Fibroblast of the aortic adventitia (primary cell): ENCODE data around the gene ABHD8. TPM values are rescaled to one million over a fixed set of nuclear protein-coding genes. Genes with fewer than 3 reads are reported as not detected.

ENCODE experiments used
- DNase-seq: peaks from one replicate; pipeline ENCODE4 v3.0.0-alpha.2; 2010; ENCODE audit warnings: low read depth
- H3K4me3 ChIP-seq: 2 replicates; pipeline ENCODE4 v1.5.1; 2011; ENCODE audit warnings: low read depth, mild to moderate bottlenecking, control low read depth, low read length, moderate library complexity
- CTCF ChIP-seq: IDR thresholded peaks from 2 replicates; pipeline ENCODE4 v1.5.1; 2011; ENCODE audit warnings: mild to moderate bottlenecking, low read length, control low read depth, inconsistent platforms; ENCODE audit not compliant: insufficient read depth
- total RNA-seq: library from RNA; depleted of rRNA; stranded (reverse); fragments of >200 nt; gene quantifications from 2 replicates; pipeline ENCODE4 v1.2.3, GENCODE V29; 2012; ENCODE audit warnings: low replicate concordance

ABHD8 gene
- total RNA-seq, 1 donor = 12.5 TPM

DNA sequence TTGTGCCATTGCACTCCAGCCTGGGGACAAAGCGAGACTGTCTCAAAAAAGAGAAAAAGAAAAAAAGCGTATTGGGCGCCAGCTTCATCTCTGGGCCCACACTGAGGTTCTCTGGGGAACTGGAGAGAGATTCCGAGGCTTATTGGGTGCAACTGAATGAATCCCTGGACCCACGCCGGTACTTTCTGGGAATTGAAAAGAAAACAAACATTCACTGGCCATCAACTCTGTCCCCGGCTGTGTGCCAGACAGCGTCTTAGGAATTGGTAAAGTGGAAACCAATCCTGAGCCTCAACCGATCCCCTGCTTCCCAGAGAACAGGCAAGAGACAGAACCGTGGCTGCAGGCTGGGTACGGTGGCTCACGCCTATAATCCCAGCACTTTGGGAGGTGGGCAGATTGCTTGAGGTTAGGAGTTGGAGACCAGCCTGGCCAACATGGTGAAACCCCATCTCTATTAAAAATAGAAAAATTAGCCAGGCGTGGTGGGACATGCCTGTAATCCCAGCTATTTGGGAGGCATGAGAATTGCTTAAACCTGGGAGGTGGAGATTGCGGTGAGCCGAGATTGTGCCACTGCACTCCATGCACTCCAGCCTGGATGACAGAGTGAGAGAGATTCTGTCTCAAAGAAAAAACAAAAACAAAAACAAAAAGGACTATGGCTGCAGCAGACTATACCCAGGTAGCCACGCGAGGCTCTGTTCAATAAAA, 22.8 kb upstream of the ABHD8 start:
- no peak for TF ChIP-seq CTCF
- no peak overlapping the region for H3K4me3 ChIP-seq
- peak; percentile 75 for DNase-seq

GRCh38 chr19:17325133-17325532, 21.9 kb upstream of the ABHD8 start:
- DNase-seq = no peak
- no peak for TF ChIP-seq CTCF
- no peak overlapping the region for H3K4me3 ChIP-seq

- DNase-seq = no peak
- no peak overlapping the region for H3K4me3 ChIP-seq
- no peak for TF ChIP-seq CTCF
Observed at GRCh38 chr19:17324357-17325114, 21.3 kb upstream of the ABHD8 start.

- H3K4me3 ChIP-seq = no peak overlapping the region
- no peak for DNase-seq
- no peak for TF ChIP-seq CTCF
Observed at GRCh38 chr19:17323964-17324332, 20.7 kb upstream of the ABHD8 start.

- no peak overlapping the region for H3K4me3 ChIP-seq
- no peak for TF ChIP-seq CTCF
- no peak for DNase-seq
Observed at GRCh38 chr19:17323300-17323963, 20.2 kb upstream of the ABHD8 start.

DNA sequence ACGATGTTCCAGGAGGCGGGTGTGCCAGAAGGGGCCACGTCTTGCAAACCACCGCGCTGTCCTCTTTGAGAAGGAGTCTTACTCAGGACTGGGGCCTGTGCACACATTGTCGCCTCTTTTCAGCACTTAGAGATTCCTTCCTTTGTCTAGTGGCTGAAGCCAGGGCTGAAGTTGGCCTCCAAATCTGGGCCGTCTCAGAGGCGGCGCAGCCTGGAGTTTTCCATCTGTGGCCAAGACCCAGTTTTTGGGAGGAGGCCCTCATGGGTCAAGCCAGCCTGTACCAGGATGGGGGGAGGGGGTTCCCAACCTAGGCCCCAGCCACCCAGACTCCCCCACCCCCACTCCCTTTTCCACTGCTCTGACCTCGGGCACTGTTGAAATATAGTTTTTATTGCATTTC, 19.6 kb upstream of the ABHD8 start:
- no peak for TF ChIP-seq CTCF
- H3K4me3 ChIP-seq = no peak overlapping the region
- peak; percentile 12 for DNase-seq
